Activated CD4-positive, alpha-beta T cell treated with anti-CD3 and anti-CD28 coated beads, Interleukin-2, amount 50 U/mL, for 16 hours (primary cell): ENCODE results near the gene WDFY1.

Experiments used
- DNase-seq: peaks from one replicate; pipeline ENCODE4 v3.0.0-alpha.2; 2020

WDFY1 gene

GRCh38 chr2:223852281-223852795 lies 92.8 kb downstream of the WDFY1 start:
- DNase-seq = no peak

DNA sequence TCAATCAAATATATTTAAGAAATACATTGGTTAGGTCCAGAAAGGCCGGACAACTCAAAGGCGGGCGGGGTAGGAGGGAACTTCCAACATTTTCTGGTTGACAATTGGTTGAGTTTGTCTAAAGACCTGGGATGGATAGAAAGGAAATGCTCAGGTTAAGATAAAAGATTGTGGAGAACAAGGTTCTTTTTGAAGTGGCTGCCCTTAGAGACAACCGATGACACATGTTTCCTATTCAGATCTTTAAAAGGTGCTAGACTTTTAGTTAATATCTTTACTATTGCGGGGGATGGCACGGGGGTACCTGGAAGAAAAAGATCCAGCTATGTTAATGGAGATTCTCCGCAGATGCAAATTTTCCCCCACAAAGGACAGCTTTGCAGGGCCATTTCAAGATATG lies 97.7 kb downstream of the WDFY1 start:
- DNase-seq = no peak

DNA sequence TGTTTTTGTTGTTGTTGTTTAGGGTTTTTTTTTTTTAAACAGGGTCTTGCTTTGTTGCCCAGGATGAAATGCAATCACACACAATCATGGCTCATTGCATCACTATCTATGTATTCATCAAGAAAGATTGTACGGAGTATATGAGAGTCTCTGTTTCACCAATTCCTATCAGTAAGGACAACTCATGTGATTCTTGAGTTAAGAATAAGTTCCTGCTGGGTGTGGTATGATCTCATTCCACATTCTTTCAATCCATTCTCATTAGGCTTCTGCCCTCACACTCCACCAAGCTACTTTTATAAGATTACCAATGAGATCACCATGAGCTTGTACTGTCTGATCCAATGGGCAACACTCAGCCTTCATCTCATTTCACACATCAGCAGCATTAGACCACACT lies 98.6 kb downstream of the WDFY1 start:
- DNase-seq = no peak

- no peak for DNase-seq
These were observed 103.5 kb downstream of the WDFY1 start for GRCh38 chr2:223841436-223842190.

- peak; percentile 77 for DNase-seq
These were observed 107.7 kb downstream of the WDFY1 start, which contains the start of gene AP1S3 for GRCh38 chr2:223837287-223838061. TSS of gene AP1S3 (minus strand) at chr2:223837582. CDS start at chr2:223837450, 132 bp downstream.

- no peak for DNase-seq
These were observed 109.2 kb downstream of the WDFY1 start for GRCh38 chr2:223835701-223836532.

DNA sequence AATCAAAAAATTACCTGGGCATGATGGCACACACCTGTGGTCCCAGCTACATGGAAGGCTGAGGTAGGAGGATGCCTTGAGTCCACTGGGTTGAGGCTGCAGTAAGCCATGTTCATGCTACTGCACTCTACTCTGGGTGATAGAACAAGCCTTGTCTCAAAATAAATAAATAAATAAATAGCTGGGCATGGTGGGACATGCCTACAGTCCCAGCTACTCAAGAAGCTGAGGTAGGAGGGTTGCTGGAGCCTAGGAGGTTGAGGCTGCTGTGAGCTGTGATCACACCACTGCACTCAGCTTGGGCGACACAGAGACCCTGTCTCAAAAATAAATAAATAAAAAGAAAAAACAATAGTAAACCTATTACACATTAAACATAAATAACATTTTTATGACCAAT lies 110.7 kb downstream of the WDFY1 start:
- no peak for DNase-seq

GRCh38 chr2:223832241-223832903 lies 112.8 kb downstream of the WDFY1 start:
- no peak for DNase-seq

DNA sequence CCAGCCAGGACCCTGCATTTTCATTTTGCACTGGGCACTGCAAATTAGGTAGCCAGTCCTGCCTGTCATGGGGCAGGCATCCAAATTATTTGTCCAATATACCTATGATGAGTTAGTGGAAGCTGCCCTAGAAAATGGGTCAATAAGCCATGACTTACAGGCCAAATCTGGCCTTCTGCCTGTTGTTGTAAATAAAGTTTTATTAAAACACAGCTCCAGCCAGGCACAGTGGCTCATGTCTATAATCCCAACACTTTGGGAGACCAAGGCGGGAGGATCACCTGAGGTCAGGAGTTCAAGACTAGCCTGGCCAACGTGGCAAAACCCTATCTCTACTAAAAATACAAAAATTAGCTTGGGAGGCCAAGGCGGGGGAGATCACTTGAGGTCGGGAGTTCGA lies 116.0 kb downstream of the WDFY1 start:
- DNase-seq = no peak

- no peak for DNase-seq
These were observed 116.8 kb downstream of the WDFY1 start for GRCh38 chr2:223828314-223828713.

DNA sequence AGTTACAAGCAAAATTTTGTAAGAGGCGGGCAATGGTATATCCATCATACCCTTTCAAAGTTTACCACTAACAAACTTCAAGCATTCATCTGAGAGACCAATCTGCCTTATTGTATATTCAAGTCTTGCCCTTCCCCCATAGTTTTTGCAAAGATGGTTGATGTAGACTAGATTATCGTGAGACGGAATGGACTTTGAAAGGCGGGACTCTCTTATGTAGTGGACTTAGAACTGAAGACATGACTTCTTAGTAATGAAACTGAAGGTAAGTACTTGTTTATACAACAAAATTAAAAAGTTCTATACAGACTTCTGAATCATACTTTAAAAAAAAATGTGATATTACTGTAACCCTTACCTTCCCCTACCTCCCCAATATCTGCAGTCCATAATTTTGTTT lies 118.1 kb downstream of the WDFY1 start:
- DNase-seq = no peak
